GM19193 (cell line): ENCODE measurements around the gene WIPF2.
A peak's percentile ranks its signal among the peaks of the same experiment; 100 is the strongest.

Experiments
- POLR2A ChIP-seq: IDR thresholded peaks from 4 replicates; pipeline ENCODE4 v1.6.1; 2011; ENCODE audit not compliant: insufficient read depth, insufficient read length; ENCODE audit errors: extremely low read depth

The WIPF2 gene

DNA sequence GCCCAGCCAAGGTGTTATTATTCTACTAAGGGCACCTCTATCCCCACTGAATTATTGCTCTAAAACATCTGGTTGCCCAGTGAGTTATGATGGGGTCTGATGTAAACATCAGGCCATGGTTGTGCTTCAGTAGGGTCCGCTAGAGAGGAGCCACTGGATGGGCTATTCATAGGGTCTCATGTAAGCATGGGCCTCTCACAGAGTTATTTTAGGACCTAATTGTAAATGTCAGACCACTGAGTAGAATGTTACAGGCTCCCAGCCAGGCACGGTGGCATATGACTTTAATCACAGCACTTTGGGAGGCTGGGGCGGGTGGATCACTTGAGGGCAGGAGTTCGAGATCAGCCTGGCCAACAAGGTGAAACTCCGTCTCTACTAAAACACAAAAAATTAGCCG is 36.5 kb upstream of the WIPF2 start:
- TF ChIP-seq POLR2A, result no peak

DNA sequence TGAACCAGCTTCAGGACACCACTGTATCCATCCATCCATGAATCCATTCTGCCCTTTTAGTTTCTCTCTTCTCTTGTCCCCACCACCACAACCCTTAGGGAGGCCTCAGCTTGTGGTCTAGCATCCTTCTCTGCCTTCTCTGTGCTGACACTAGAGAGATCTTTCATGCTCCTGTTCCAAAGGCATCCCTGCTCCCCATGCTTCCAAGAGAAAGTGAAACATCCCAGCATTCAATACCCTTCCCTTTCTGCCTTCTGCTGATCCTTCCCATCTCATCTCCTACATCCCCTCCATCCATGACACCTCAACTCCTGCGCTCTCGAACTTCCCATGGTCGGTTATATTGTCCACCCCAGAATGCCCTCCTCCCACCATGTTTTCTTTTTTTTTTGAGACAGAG is 31.9 kb upstream of the WIPF2 start:
- TF ChIP-seq POLR2A, result no peak

DNA sequence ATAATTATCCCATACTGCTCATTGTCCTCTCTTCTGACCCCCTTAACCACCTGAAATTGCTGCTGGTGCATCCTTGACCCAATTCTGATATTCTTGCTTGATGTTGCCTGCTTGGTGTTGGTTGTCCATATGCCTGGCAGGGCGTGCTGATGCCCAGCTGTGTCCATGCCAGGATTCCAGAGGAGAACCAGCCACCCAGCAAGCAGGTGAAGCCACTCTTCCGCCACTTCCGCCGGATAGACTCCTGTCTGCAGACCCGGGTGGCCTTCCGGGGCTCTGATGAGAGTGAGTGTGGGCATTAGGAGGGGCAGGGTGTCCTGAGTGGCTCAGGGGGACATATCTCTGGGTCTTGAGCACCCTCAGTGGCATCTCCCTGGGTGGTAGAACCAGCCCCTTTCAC is 30.4 kb upstream of the WIPF2 start:
- TF ChIP-seq POLR2A, result no peak

DNA sequence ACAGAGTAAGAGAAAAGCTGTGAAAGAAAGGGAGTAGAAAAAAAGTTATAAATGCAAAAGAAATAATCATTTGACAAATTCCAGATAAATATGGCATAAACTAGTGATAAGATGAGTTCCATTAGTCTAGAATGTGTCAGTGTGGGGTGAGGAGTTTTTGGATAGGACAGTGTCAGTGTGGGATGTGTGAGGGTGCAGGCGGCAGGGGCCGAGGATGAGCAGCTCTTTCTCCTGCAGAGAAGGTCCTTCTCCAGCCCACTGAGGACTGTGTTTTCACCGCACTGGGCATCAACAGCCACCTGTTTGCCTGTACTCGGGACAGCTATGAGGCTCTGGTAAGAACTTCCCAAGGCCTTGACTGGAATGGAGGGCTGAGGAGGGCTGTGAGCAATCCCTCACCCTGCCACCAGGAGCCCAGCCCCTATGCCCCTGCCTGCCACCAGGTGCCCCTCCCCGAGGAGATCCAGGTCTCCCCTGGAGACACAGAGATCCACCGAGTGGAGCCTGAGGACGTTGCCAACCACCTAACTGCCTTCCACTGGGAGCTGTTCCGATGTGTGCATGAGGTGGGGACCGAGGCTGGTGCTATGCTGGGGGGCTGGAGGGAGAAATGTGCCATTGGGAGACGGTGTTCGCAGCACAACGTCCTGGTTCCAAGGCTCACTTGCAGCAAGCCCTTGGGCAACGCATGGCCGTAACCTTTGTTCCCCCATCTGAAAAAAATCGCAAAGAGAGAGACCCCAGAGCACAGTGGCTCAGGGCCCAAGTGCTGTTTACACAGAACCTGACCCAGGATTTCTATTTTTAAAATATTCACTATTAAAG is 28.7 kb upstream of the WIPF2 start:
- TF ChIP-seq POLR2A, result no peak

DNA sequence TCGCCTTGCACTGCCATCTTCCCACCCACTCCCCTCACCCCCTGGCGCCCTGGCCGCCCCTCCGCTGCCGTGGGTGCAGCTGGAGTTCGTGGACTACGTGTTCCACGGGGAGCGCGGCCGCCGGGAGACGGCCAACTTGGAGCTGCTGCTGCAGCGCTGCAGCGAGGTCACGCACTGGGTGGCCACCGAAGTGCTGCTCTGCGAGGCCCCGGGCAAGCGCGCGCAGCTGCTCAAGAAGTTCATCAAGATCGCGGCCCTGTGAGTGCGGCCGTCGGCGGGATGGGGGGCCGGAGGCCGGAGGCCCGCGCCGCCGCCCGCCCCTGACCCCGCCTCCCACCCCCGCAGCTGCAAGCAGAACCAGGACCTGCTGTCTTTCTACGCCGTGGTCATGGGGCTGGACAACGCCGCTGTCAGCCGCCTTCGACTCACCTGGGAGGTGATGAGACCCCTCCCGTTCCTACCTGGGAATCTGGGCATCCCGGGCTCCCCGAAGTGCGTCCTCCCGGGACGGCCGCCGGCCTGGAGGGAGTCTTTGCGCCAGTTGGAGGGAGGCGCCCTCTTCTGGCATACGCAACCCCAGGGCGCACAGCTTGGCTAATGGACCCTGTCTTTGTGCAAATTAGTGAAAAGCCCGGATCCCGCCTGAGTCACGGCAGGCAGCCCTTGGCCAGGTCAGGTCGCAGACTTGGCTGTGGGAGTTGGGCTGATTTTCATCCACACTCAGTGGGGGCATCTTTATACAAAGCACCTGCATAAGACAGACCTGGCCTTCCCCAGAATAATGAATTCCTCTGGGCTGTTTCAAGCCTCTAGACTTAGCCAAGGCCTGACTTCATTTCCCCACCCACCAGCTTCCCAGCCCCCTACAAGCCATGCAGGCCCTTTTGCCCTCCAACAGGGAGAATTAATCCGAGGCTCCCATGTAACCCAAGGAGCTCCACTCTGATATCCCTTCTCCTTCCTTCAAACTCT is 27.6 kb upstream of the WIPF2 start:
- TF ChIP-seq POLR2A, result peak; percentile 19

DNA sequence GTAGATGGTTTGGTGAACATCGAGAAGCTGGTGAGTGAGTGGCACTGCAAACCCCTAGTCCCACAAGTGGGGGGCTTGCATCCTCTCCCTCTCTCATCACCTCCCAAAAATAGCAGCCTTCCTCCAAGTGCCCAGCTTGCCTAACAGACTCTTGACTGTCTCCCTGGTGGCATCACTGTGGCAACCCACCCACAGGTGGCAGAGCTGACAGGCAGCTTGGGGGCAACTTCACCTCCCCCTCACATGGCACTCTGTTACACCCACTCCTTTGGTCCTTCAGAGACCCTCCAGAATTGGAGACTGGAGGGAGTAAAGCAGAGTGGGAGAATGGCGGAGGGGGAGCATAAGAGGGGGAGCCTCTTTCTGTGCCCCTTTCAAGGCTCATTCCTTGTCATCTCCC is 26.1 kb upstream of the WIPF2 start:
- no peak for TF ChIP-seq POLR2A

DNA sequence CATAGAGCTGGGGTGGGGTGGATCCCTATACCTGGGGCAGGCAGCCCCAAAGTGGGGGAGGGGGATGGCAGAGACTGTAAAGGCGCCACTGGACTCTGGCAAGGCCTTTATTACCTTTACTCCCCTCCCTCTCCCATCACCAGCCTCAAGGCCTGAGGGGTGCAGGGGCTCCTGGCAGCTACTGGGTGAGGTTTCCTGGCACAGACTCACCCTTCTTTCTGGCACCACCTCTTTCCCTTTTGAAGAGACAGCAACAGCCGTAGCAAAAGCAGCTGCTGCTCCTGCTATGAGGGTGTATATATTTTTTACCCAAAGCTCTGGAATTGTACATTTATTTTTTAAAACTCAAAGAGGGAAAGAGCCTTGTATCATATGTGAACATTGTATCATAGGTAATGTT is 24.3 kb upstream of the WIPF2 start:
- no peak for TF ChIP-seq POLR2A

DNA sequence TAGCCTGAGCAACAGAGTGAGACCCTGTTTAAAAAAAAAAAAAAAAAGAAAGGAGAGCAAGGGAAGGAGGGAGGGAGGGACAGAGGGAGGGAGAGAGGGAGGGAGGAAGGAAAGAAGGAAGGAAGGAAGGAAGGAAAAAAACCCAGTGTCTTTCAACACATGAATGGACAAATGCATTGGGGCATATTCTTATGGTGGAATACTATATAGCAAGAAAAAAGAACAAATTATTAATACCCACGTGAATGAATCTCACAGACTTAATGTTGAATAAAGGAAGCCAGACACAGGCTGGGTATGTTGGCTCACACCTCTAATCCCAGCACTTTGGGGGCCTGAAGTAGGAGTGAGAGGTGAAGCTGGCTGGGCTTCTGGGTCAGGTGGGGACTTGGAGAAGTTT is 21.6 kb upstream of the WIPF2 start:
- TF ChIP-seq POLR2A, result no peak

DNA sequence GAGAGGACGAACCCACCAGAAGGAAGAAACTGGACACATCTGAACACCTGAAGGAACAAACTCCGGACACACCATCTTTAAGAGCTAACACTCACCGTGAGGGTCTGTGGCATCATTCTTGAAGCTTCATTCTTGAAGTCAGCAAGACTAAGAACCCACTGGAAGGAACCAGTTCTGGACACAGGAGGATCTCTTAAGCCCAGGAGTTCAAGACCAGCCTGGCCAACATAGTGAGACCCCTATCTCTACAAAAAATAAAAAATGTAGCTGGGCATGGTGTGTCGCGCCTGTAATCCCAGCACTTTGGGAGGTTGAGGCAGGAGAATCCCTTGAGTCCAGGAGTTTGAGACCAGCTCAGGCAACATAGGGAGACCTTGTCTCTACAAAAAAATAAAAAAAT is 20.5 kb upstream of the WIPF2 start:
- TF ChIP-seq POLR2A, result no peak

DNA sequence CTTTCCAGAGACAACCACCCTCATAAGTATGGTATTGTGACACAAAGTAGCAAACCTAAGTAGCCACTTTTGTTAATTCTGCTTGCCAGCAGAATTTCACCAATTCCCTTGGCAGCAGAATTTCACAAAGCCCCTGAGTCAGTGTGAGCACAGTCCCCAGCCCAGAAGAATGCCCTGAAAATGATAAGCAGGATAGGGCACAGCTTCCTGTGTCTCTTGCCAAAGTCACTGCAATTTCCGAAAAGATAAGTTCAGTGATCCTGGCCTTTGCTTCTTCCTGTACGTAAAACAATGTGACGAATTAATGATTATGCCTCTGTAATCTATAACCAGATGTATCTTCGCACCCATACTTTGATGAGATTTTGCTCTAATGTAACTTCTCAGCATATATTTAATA is 16.0 kb upstream of the WIPF2 start:
- no peak for TF ChIP-seq POLR2A

DNA sequence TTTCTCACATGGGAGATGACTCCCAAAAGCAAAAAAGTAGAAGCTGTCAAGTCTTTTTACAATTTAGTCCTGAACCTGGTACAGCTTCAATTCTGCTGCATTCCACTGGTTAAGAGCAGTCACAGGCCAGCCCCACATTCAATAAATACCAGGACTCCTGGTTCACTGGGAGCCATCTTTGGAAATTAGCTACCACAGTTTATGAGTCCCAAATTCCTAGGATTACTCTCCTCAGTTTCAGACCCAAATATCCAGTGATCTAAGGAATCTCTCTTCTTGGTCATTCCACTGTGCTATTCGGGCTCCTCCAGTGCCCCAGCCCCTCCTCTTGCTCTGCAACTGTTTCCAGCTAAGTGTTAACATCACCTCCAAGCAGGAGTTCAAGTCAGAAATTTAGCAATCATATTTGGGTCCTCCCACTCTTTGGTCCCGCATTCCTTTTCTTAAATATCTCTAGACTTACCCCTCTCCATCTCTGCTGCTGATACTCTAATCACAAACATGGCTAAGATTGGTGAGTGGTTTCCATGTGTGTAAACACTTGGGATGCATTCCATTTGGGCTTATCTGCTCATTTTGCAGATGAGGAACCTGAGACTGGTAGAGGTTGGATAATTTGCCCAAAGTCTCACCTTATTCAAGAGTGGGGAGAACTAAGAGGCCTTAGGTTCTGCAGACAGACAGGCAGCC is 9.6 kb upstream of the WIPF2 start:
- no peak for TF ChIP-seq POLR2A

DNA sequence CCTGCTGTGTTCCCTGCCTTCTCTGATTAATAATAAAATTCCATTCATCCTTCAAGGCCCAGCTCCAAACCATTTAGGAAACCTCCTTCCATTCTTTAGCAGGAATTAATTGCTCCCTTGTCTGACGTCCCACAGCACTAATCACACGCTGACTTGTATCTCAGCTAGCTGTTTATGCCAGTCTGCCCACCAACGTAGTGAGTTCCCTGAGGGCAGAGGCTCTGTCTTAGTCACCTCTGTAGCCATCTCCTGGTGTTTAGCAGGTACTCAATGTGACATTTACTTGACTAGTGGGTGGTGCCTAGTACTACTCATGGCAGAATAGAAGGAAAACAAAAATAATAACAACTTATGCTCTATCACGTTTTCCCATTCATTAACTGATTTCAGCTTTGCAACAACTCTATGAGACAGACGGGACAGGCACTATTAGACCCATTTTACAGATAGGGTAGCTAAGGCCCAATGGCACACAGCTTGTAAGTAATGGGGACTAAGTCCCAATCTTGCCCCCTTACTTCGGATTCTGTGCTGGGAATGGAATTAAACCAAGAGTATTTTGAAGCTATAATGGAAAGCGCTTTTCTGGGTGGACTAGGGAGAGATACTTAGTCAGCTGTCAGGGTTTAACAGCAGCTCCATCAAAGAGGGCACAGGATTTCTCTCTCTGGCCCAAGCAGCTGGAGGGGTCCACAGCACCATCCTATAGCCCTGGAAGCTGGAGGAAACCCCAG is 931 bp upstream of the WIPF2 start:
- no peak for TF ChIP-seq POLR2A

DNA sequence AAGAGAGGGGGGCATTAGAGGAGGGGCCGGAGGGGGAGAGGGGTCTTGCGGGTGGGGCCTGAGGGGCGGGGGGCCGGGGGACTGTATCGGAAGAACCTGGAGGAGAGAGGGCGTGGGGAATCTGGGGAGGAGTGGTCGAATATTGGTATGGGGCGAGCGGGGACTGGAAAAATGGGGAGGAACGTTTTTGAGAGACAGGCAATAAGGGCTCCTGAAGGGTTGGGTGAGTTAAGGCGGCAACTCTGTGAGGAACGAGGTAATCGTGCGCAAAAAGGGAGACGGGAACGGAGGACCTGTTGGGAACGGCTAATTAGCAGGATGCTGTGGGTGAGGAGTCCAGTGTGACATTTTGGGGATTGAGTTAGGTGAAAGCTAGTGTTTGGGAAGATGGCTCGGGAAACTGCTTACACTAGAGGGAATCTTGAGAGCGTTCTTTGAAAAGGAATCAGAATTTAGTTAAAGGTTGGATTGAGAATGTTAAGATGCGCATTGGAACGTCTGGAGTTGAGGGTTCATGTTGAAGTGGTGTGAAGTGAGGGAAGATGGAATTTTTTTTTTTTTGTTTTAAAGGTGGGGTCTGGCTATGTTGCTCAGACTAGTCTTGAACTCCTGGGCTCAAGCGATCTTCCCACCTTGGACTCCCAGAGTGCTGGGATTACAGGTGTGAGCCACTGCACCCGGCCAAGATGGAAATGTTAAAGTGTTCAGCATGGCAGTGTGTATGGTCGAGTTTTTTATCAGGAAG is 662 bp downstream of the WIPF2 start:
- TF ChIP-seq POLR2A, result no peak
